Measurements from ENCODE around the gene ITSN2.

DNA sequence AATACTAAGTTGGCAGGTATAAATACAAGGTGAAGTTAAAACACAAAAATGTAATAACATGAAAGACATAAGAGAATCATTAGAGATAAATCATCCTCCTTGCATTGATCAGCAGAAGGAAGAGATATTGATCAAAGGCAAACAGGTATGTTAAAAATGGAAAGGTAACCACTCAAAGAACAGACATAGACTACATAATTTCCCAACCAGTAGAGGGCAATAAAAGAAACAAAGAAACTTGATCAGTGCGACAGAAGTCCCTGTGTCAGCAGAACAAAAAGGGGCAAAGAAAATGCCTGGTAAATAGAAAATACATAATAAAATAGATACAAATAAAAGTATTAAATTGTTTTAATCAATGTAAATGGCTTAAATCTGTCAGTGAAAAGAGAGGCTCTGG, 131.9 kb downstream of the ITSN2 start:
- TF ChIP-seq POLR2AphosphoS5 (IDR thresholded peaks at IDR 0.05) = no peak
- TF ChIP-seq, protein P1, sequence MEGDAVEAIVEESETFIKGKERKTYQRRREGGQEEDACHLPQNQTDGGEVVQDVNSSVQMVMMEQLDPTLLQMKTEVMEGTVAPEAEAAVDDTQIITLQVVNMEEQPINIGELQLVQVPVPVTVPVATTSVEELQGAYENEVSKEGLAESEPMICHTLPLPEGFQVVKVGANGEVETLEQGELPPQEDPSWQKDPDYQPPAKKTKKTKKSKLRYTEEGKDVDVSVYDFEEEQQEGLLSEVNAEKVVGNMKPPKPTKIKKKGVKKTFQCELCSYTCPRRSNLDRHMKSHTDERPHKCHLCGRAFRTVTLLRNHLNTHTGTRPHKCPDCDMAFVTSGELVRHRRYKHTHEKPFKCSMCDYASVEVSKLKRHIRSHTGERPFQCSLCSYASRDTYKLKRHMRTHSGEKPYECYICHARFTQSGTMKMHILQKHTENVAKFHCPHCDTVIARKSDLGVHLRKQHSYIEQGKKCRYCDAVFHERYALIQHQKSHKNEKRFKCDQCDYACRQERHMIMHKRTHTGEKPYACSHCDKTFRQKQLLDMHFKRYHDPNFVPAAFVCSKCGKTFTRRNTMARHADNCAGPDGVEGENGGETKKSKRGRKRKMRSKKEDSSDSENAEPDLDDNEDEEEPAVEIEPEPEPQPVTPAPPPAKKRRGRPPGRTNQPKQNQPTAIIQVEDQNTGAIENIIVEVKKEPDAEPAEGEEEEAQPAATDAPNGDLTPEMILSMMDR (IDR thresholded peaks at IDR 0.05) = peak in 3 of 4 experiments; percentile 31 to 59 (median 41)
